CD14-positive monocyte (primary cell): ENCODE measurements around the gene STRBP. TPM values are rescaled to one million over a fixed set of nuclear protein-coding genes. Genes with fewer than 3 reads are reported as not detected.
A peak's percentile ranks its signal among the peaks of the same experiment; 100 is the strongest.
"Not testable (repeated sequence)": the region's sequence is repeated elsewhere in the genome, so short reads cannot be mapped to it uniquely, and the experiment has no call there.

Experiments used
- DNase-seq, 3 donors: peaks; one replicate each; pipeline ENCODE4 v3.0.0-alpha.2; 2011 to 2022
- H2AFZ ChIP-seq: 2 replicates; pipeline ENCODE4 v1.6.0; 2012; ENCODE audit warnings: mild to moderate bottlenecking, low read depth, low read length, inconsistent platforms; ENCODE audit not compliant: insufficient read depth, poor library complexity, severe bottlenecking
- H3K27ac ChIP-seq, 2 donors: 1 replicate in 1 of 2; 2 replicates in 1 of 2; pipeline ENCODE4 v1.5.1; 2012 to 2013; ENCODE audit warnings: low read length in 2 of 2, control low read depth in 1 of 2, inconsistent platforms in 1 of 2, low read depth in 1 of 2, mild to moderate bottlenecking in 1 of 2
- H3K27me3 ChIP-seq, 2 donors: one replicate each; pipeline versions ENCODE4 v1.6.0 to v1.6.1; 2011 to 2013; ENCODE audit warnings: low read length in 2 of 2; ENCODE audit not compliant: control insufficient read depth in 2 of 2, insufficient read depth in 2 of 2
- H3K36me3 ChIP-seq, 2 donors: replicated peaks in 1 of 2; 1 replicate in 1 of 2; 2 replicates in 1 of 2; pipeline versions ENCODE4 v1.5.1 to v1.6.1; 2012 to 2013; ENCODE audit warnings: low read length in 2 of 2, control low read depth in 1 of 2, inconsistent platforms in 1 of 2, mild to moderate bottlenecking in 1 of 2; ENCODE audit not compliant: insufficient read depth in 2 of 2, control insufficient read depth in 1 of 2
- H3K4me1 ChIP-seq, 2 donors: 1 replicate in 1 of 2; 2 replicates in 1 of 2; pipeline versions ENCODE4 v1.5.1 to v1.6.1; 2012 to 2013; ENCODE audit warnings: low read length in 2 of 2, control low read depth in 1 of 2, inconsistent platforms in 1 of 2, mild to moderate bottlenecking in 1 of 2, moderate library complexity in 1 of 2; ENCODE audit not compliant: insufficient read depth in 2 of 2, control insufficient read depth in 1 of 2
- H3K4me2 ChIP-seq: replicated peaks from 2 replicates; pipeline ENCODE3; 2012; ENCODE audit warnings: low read length, moderate library complexity, mild to moderate bottlenecking; ENCODE audit not compliant: poor library complexity, severe bottlenecking; ENCODE audit errors: extremely low read depth
- H3K4me3 ChIP-seq, 3 experiments: fragments of 200-600 bp in 1 of 3; sonication (generic) in 1 of 3; replicated peaks in 1 of 3; 1 replicate in 2 of 3; 2 replicates in 1 of 3; pipeline ENCODE4 v1.5.1; 2011 to 2013; ENCODE audit warnings: low read length in 3 of 3, mild to moderate bottlenecking in 3 of 3, control low read depth in 2 of 3, low read depth in 2 of 3, inconsistent platforms in 1 of 3, moderate library complexity in 1 of 3
- H3K79me2 ChIP-seq: 2 replicates; pipeline ENCODE4 v1.6.0; 2012; ENCODE audit warnings: mild to moderate bottlenecking, control low read depth, inconsistent platforms, low read length, moderate library complexity; ENCODE audit not compliant: insufficient read depth
- H3K9ac ChIP-seq: 2 replicates; pipeline ENCODE4 v1.6.0; 2017; ENCODE audit warnings: low read length, mild to moderate bottlenecking; ENCODE audit not compliant: insufficient read depth, poor library complexity, severe bottlenecking
- H3K9me3 ChIP-seq, 2 donors: replicated peaks in 1 of 2; 1 replicate in 1 of 2; 2 replicates in 1 of 2; pipeline versions ENCODE4 v1.5.1 to v1.6.1; 2012 to 2013; ENCODE audit warnings: low read length in 2 of 2, control low read depth in 1 of 2; ENCODE audit not compliant: control insufficient read depth in 1 of 2, insufficient read depth in 1 of 2
- H4K20me1 ChIP-seq: 2 replicates; pipeline ENCODE4 v1.6.0; 2012; ENCODE audit warnings: mild to moderate bottlenecking, low read length, control low read depth, moderate library complexity; ENCODE audit not compliant: insufficient read depth
- H3K27ac Mint-ChIP-seq, 7 donors: one replicate each; pipeline ENCODE4 v1.8.0; 2020; ENCODE audit warnings: mild to moderate bottlenecking in 7 of 7, mixed read lengths in 7 of 7, moderate library complexity in 6 of 7, inconsistent platforms in 2 of 7
- H3K27me3 Mint-ChIP-seq, 3 donors: one replicate each; pipeline ENCODE4 v1.8.0; 2021 to 2022; ENCODE audit warnings: low read depth in 3 of 3, mild to moderate bottlenecking in 3 of 3, mixed read lengths in 3 of 3, moderate library complexity in 3 of 3, inconsistent platforms in 1 of 3
- H3K36me3 Mint-ChIP-seq, 2 donors: one replicate each; pipeline ENCODE4 v1.8.0; 2020; ENCODE audit warnings: mixed read lengths in 2 of 2, inconsistent platforms in 1 of 2, mild to moderate bottlenecking in 1 of 2
- H3K4me1 Mint-ChIP-seq: one replicate; pipeline ENCODE4 v1.8.0; 2020; ENCODE audit warnings: mild to moderate bottlenecking, mixed read lengths
- H3K4me3 Mint-ChIP-seq, 2 donors: one replicate each; pipeline ENCODE4 v1.8.0; 2020; ENCODE audit warnings: mild to moderate bottlenecking in 2 of 2, mixed read lengths in 2 of 2, moderate library complexity in 1 of 2
- H3K9me3 Mint-ChIP-seq, 7 donors: one replicate each; pipeline ENCODE4 v1.8.0; 2020 to 2022; ENCODE audit warnings: mixed read lengths in 7 of 7, mild to moderate bottlenecking in 6 of 7, moderate library complexity in 6 of 7, inconsistent platforms in 2 of 7
- CTCF ChIP-seq: fragments of 200-600 bp; IDR thresholded peaks from one replicate; pipeline ENCODE4 v1.8.0; 2022; ENCODE audit warnings: antibody characterized with exemption, mild to moderate bottlenecking
- WGBS: methylation state at CpG from one replicate; pipeline ENCODE4 v1.1.5; 2013; ENCODE audit warnings: missing lambda C conversion rate; ENCODE audit not compliant: insufficient coverage; 5-methylcytosine and 5-hydroxymethylcytosine counted together
- intact Hi-C, 2 donors: fragments of 100-400 bp; cut with micrococcal nuclease; formaldehyde crosslinking; loops; one replicate each; pipeline versions ENCODE4 v1.15.0 to v1.15.1; 2023
- polyA plus RNA-seq, 3 donors: library from polyadenylated mRNA; depleted of rRNA in 1 of 3; unstranded in 2 of 3; stranded (reverse) in 1 of 3; fragments of 300-500 nt in 2 of 3; fragments of >200 nt in 1 of 3; fragmentation: Illumina TruSeq in 2 of 3; gene quantifications; 1 replicate in 2 of 3; 2 replicates in 1 of 3; pipeline ENCODE4 v1.2.3, GENCODE V29; 2012 to 2021

Gene STRBP
- polyA plus RNA-seq, 3 donors: 0.97 to 1.9 (median 1.9) TPM

DNA sequence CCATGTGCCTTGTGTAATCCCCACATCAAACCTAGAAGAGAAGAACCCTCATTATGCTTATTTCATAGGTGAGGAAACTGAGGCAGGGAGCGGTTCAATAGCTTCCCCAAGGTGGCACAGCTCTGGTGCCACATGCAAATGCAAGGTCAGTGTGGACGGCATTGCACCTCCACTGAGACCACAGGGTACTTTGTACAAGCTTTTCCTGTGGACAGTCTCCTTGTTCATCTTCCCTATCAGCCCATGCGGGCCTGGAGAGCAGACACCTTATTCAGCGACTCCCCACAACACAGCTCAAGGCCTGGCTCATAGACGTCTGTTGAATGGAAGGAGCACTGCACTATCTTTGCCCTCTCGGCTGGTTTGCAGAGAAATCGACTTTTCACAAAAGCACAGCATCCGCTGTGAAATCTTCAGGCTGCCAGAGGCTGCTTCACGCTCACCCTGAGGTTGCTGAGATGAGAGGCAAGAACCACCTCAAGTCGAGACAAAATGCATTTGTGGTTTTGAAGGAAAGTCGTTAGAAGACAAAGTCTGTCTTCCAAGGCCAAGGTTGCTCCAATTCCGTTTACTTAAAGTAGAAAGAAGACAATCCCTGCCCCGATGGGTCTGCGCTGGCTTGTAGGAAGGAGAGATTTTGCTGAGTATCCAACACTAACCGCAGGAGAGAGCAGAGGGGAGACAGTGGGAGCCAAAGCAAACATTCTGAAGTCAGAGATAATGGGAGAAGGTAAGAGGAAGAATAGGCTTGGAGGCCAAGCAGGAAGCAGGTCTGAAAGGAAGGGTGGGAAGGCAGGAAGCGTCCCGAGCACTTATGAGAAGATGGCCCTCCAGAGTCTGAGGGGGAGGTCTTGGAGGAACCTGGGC, 34.2 kb upstream of the STRBP start:
- H3K27me3 Mint-ChIP-seq: peaks cover 0 to 3% (median 2%) of the 10 kb centered on the region in 3 donors
- WGBS: 86% methylated on average over 14 of the region's 17 CpGs
- no peak overlapping the region for H3K9ac ChIP-seq
- no peak overlapping the region for H3K27ac ChIP-seq
- no peak overlapping the region for H3K4me3 Mint-ChIP-seq
- intact Hi-C loops: no loop called here
- H3K9me3 Mint-ChIP-seq: no peaks in the 10 kb centered on the region
- TF ChIP-seq CTCF: no peak
- H3K4me1 Mint-ChIP-seq: no peaks in the 10 kb centered on the region
- H3K36me3 ChIP-seq: no peaks in the 10 kb centered on the region
- H3K79me2 ChIP-seq: no peaks in the 10 kb centered on the region
- H3K27me3 ChIP-seq: no peaks in the 10 kb centered on the region
- H2AFZ ChIP-seq: no peak overlapping the region
- DNase-seq: no peak
- H3K36me3 Mint-ChIP-seq: no peaks in the 10 kb centered on the region
- H3K4me2 ChIP-seq: no peak overlapping the region
- H4K20me1 ChIP-seq: no peaks in the 10 kb centered on the region
- no peaks in the 10 kb centered on the region for H3K9me3 ChIP-seq
- peak overlapping the region in 2 of 7 donors; percentile 8 to 26 for H3K27ac Mint-ChIP-seq
- H3K4me1 ChIP-seq: no peaks in the 10 kb centered on the region
- H3K4me3 ChIP-seq: no peak overlapping the region

- H3K4me1 Mint-ChIP-seq, H3K9me3 ChIP-seq, H3K4me2 ChIP-seq, H3K9ac ChIP-seq, H3K27me3 ChIP-seq, H3K27ac Mint-ChIP-seq, H2AFZ ChIP-seq, DNase-seq, H3K79me2 ChIP-seq, H3K4me3 ChIP-seq, H3K4me3 Mint-ChIP-seq, H3K4me1 ChIP-seq, intact Hi-C loops, H3K9me3 Mint-ChIP-seq, H3K36me3 Mint-ChIP-seq, H3K27ac ChIP-seq, H3K36me3 ChIP-seq, H4K20me1 ChIP-seq, H3K27me3 Mint-ChIP-seq: not testable (repeated sequence)
- WGBS: 93% methylated on average over 9 of the region's 13 CpGs
Observed at GRCh38 chr9:123301936-123302335, 33.5 kb upstream of the STRBP start.
